GM21529 (cell line): ENCODE results near the gene KNSTRN.

Source experiments
- ATAC-seq: cut with Tn5 transposase; IDR thresholded peaks from one replicate; pipeline ENCODE4 v1.9.1; 2021; ENCODE audit not compliant: unreplicated experiment

KNSTRN gene

GRCh38 chr15:40382580-40383456 is at the start of gene KNSTRN:
Gene KNSTRN, plus strand, starts transcription at chr15:40382721. Its CDS starts 115 bp downstream, at chr15:40382836.
- peak; percentile 96 for ATAC-seq

- ATAC-seq = no peak
Measured at GRCh38 chr15:40333922-40334492, 48.5 kb upstream of the KNSTRN start.

GRCh38 chr15:40334541-40334940 is 48.0 kb upstream of the KNSTRN start:
- ATAC-seq = no peak

- ATAC-seq = no peak
Measured at GRCh38 chr15:40334941-40335795, 47.4 kb upstream of the KNSTRN start.

GRCh38 chr15:40335938-40336743 is 46.4 kb upstream of the KNSTRN start:
- no peak for ATAC-seq

GRCh38 chr15:40336744-40337122 is 45.8 kb upstream of the KNSTRN start:
- no peak for ATAC-seq

- no peak for ATAC-seq
Measured at GRCh38 chr15:40337597-40337996, 44.9 kb upstream of the KNSTRN start.

GRCh38 chr15:40338041-40338657 is 44.4 kb upstream of the KNSTRN start:
- ATAC-seq = peak; percentile 62

GRCh38 chr15:40338921-40339620 is 43.5 kb upstream of the KNSTRN start:
- no peak for ATAC-seq

- ATAC-seq = no peak
Measured at GRCh38 chr15:40339621-40339945, 42.9 kb upstream of the KNSTRN start.

GRCh38 chr15:40340038-40340739 is 42.3 kb upstream of the KNSTRN start:
- no peak for ATAC-seq

- no peak for ATAC-seq
Measured at GRCh38 chr15:40340740-40341400, 41.7 kb upstream of the KNSTRN start, which contains the start of gene CCDC9B. Gene CCDC9B, minus strand, starts transcription at chr15:40340939. Its CDS starts 120 bp downstream, at chr15:40340819.

- ATAC-seq = no peak
Measured at GRCh38 chr15:40342416-40343320, 39.9 kb upstream of the KNSTRN start.

GRCh38 chr15:40343512-40343911 is 39.0 kb upstream of the KNSTRN start:
- ATAC-seq = no peak

- no peak for ATAC-seq
Measured at GRCh38 chr15:40344217-40344616, 38.3 kb upstream of the KNSTRN start.

GRCh38 chr15:40344631-40345120 is 37.8 kb upstream of the KNSTRN start:
- ATAC-seq = no peak

GRCh38 chr15:40345225-40345866 is 37.2 kb upstream of the KNSTRN start:
- no peak for ATAC-seq
